Measurements from ENCODE around the gene TXNRD2. TPM values are rescaled to one million over a fixed set of nuclear protein-coding genes. Genes with fewer than 3 reads are reported as not detected.

Gene TXNRD2
- total and polyA plus RNA-seq, 2 of the 4 experiments (the other 2 are of a cell fraction), result 15.6 to 25.7 TPM

- H2BK15ac ChIP-seq (ENCODE audit: low read depth, low read length), result peak overlapping the region; percentile 95
- peaks cover 4% of the 10 kb centered on the region for H4K20me1 ChIP-seq (ENCODE audit: insufficient read depth, low read length)
- H2BK120ac ChIP-seq (ENCODE audit: low read depth, low read length), result peak overlapping the region; percentile 100
- WGBS, 2 experiments (ENCODE audit: extremely low coverage in 2 of 2, insufficient read length in 1 of 2), result 38% methylated on average over 10 of the region's 27 CpGs; no CpG with 5 or more reads in 1 of the 2 experiments
- CTCF ChIA-PET, result interaction anchor here (1.6 kb wide), 1 partner anchor 11 kb away, joined by 3 read pairs; no protein-coding TSS in a partner anchor
- peak overlapping the region; percentile 58 for H3K18ac ChIP-seq (ENCODE audit: low read depth, low read length)
- peaks cover 18 to 55% of the 10 kb centered on the region in 2 experiments for H3K79me1 ChIP-seq (ENCODE audit: low read depth in 1 of 2, low read length in 2 of 2)
- H4K5ac ChIP-seq (ENCODE audit: low read depth, low read length), result peak overlapping the region; percentile 68
- peak overlapping the region; percentile 100 for H4K91ac ChIP-seq (ENCODE audit: insufficient read depth, low read depth, low read length)
- peak overlapping the region; percentile 51 for H3K4me2 ChIP-seq (ENCODE audit: low read depth, low read length)
- H3K56ac ChIP-seq (ENCODE audit: extremely low read depth, insufficient read depth, low read length), result peak overlapping the region; percentile 68
- no peak overlapping the region for H3K4me3 ChIP-seq (ENCODE audit: insufficient read depth, low read depth, low read length)
- ATAC-seq (ENCODE audit: low read depth), result peak; percentile 89
- DNase-seq, result peak; percentile 94
- H2AK5ac ChIP-seq (ENCODE audit: low read depth, low read length), result peak overlapping the region; percentile 99
- H3K23ac ChIP-seq (ENCODE audit: low read depth, low read length), result peak overlapping the region; percentile 96
- intact Hi-C loops (cut with micrococcal nuclease) (no loop called here), dilution Hi-C loops (cut with HindIII; ENCODE audit: low sequenced_read_pairs, unreplicated experiment) (no loop called here), in situ Hi-C loops (cut with MboI; ENCODE audit: low sequenced_read_pairs) (no loop called here)
- H2BK5ac ChIP-seq (ENCODE audit: low read depth, low read length, poor library complexity, severe bottlenecking), result peak overlapping the region; percentile 98
- peak overlapping the region; percentile 65 for H2AFZ ChIP-seq (replicated peaks; ENCODE audit: low read length, poor library complexity)
- peak overlapping the region; percentile 12; the same call in 1 of the 2 replicates for H3K9ac ChIP-seq (ENCODE audit: low read depth, low read length)
- H3K14ac ChIP-seq (replicated peaks; ENCODE audit: low read depth, low read length), result peak overlapping the region; percentile 96
- H3K4ac ChIP-seq (ENCODE audit: low read depth, low read length), result peak overlapping the region; percentile 99
- H3K36me3 ChIP-seq (ENCODE audit: control insufficient read depth, insufficient read depth, low read length), result no peaks in the 10 kb centered on the region
- peak overlapping the region; percentile 93 to 96 for H4K8ac ChIP-seq (ENCODE audit: low read depth in 2 of 2, low read length in 2 of 2)
- peak overlapping the region; percentile 97 for H2AK9ac ChIP-seq (replicated peaks; ENCODE audit: low read depth, low read length, poor library complexity)
- no peaks in the 10 kb centered on the region for H3K9me3 ChIP-seq (ENCODE audit: control insufficient read depth, insufficient read depth, low read length)
- no TSS peak for BruUV-seq (replicated peaks)
- H3K27ac ChIP-seq (ENCODE audit: insufficient read depth, low read length), result peak overlapping the region; percentile 93
- H3K27me3 ChIP-seq (ENCODE audit: control insufficient read depth, insufficient read depth, low read length), result no peaks in the 10 kb centered on the region
- H3K9me1 ChIP-seq (ENCODE audit: insufficient read depth, low read length), result peaks cover 57% of the 10 kb centered on the region
- POLR2A ChIA-PET (ENCODE audit: unreplicated experiment), result no interaction called here
- peaks cover 56% of the 10 kb centered on the region for H3K4me1 ChIP-seq (ENCODE audit: control insufficient read depth, insufficient read depth, low read length)
- peak overlapping the region; percentile 100 for H2BK20ac ChIP-seq (ENCODE audit: low read depth, low read length)
- peak; percentile 57; the same call in 1 of the 2 replicates for TF ChIP-seq FOS (IDR thresholded peaks at IDR 0.05; ENCODE audit: low read depth, low read length)
- TF ChIP-seq NFE2L2 (IDR thresholded peaks at IDR 0.05; ENCODE audit: low read depth, low read length), result no peak
- TF ChIP-seq CEBPB (IDR thresholded peaks at IDR 0.05; ENCODE audit: low read depth, low read length), result no peak
- TF ChIP-seq USF2 (IDR thresholded peaks at IDR 0.05; ENCODE audit: low read depth, low read length), result no peak
- no peak for TF ChIP-seq POLR2A (IDR thresholded peaks at IDR 0.05; ENCODE audit: low read depth, low read length)
- TF ChIP-seq CTCF (conservative IDR thresholded peaks at IDR 0.05; ENCODE audit: low read depth, low read length), result no peak
- no peak for TF ChIP-seq CHD1 (IDR thresholded peaks at IDR 0.05; ENCODE audit: low read depth, low read length)
- TF ChIP-seq SMC3 (IDR thresholded peaks at IDR 0.05; ENCODE audit: low read depth, low read length), result 0 out of 2 replicates have a peak, but pooled peaks have one; percentile 4
- no peak for TF ChIP-seq RFX5 (IDR thresholded peaks at IDR 0.05; ENCODE audit: low read depth, low read length)
- TF ChIP-seq RAD21 (IDR thresholded peaks at IDR 0.05; ENCODE audit: low read length), result no peak
- peak; percentile 43 for TF ChIP-seq BHLHE40 (IDR thresholded peaks at IDR 0.05; ENCODE audit: low read depth, low read length)
- no peak for TF ChIP-seq MXI1 (IDR thresholded peaks at IDR 0.05; ENCODE audit: borderline replicate concordance, low read depth, low read length)
- no peak for TF ChIP-seq MAFK (IDR thresholded peaks at IDR 0.05; ENCODE audit: low read depth, low read length)
- TF ChIP-seq RCOR1 (IDR thresholded peaks at IDR 0.05; ENCODE audit: insufficient replicate concordance, low read length), result peak; percentile 54
- peak; percentile 64; the same call in 1 of the 2 replicates for TF ChIP-seq MAZ (IDR thresholded peaks at IDR 0.05; ENCODE audit: borderline replicate concordance, low read depth, low read length)
These were observed 60.6 kb downstream of the TXNRD2 start for GRCh38 chr22:19880786-19881569.

Measured in IMR-90 (cell line).